Liver (tissue), 3 donors: Measurements from ENCODE around the gene NOL6.

ENCODE experiments used
- CTCF ChIP-seq: fragments of 150-350 bp; IDR thresholded peaks from 2 replicates; pipeline ENCODE4 v1.5.1; 2017; ENCODE audit warnings: improper control_type of control experiment, low read depth, low read length; ENCODE audit not compliant: missing input control
- EGR1 ChIP-seq, 2 donors: IDR thresholded peaks; 2 replicates each; pipeline ENCODE4 v1.6.1; 2016 to 2018; ENCODE audit warnings: antibody characterized with exemption in 2 of 2, low read depth in 2 of 2
- GABPA ChIP-seq, 2 donors: IDR thresholded peaks in 1 of 2; conservative IDR thresholded peaks in 1 of 2; 2 replicates each; pipeline ENCODE4 v1.6.1; 2016; ENCODE audit warnings: antibody characterized with exemption in 2 of 2, mild to moderate bottlenecking in 1 of 2, moderate library complexity in 1 of 2
- JUND ChIP-seq, 2 donors: IDR thresholded peaks; 2 replicates each; pipeline ENCODE4 v1.6.1; 2016; ENCODE audit warnings: antibody characterized with exemption in 2 of 2
- MAX ChIP-seq: IDR thresholded peaks from 2 replicates; pipeline ENCODE4 v1.6.1; 2016; ENCODE audit warnings: antibody characterized with exemption
- REST ChIP-seq: IDR thresholded peaks from 2 replicates; pipeline ENCODE4 v1.6.1; 2016; ENCODE audit warnings: antibody characterized with exemption, mild to moderate bottlenecking
- TAF1 ChIP-seq: conservative IDR thresholded peaks from 2 replicates; pipeline ENCODE4 v1.6.1; 2016; ENCODE audit warnings: antibody characterized with exemption, mild to moderate bottlenecking
- YY1 ChIP-seq: IDR thresholded peaks from 2 replicates; pipeline ENCODE4 v1.6.1; 2016; ENCODE audit warnings: antibody characterized with exemption, mild to moderate bottlenecking
- ZBTB33 ChIP-seq: IDR thresholded peaks from 2 replicates; pipeline ENCODE4 v1.6.1; 2016; ENCODE audit warnings: antibody characterized with exemption
- donor health status: healthy.
- donor health status: healthy.

GRCh38 chr9:33416996-33417395 lies 56.7 kb downstream of the NOL6 start:
- TF ChIP-seq CTCF (no peak), ZBTB33 (no peak), EGR1 (IDR thresholded peaks at IDR 0.05; ENCODE audit: low read depth in 2 of 2) (no peak), TAF1 (no peak), GABPA (IDR thresholded peaks at IDR 0.05 in 1 of 2, conservative IDR thresholded peaks at IDR 0.05 in 1 of 2) (no peak), YY1 (no peak), MAX (no peak), REST (no peak), JUND (IDR thresholded peaks at IDR 0.05) (no peak)
